DMS153 treated with DMSO at 0.1 percent for 48 hours (cell line): ENCODE data around the gene NDUFAF7.
"Not testable (repeated sequence)": the region's sequence is repeated elsewhere in the genome, so short reads cannot be mapped to it uniquely, and the experiment has no call there.

ENCODE experiments used
- DNase-seq: peaks from one replicate; lab custom pipeline; 2025; ENCODE audit not compliant: unreplicated experiment; lab: John Stamatoyannopoulos, UW

Gene NDUFAF7, protein sequence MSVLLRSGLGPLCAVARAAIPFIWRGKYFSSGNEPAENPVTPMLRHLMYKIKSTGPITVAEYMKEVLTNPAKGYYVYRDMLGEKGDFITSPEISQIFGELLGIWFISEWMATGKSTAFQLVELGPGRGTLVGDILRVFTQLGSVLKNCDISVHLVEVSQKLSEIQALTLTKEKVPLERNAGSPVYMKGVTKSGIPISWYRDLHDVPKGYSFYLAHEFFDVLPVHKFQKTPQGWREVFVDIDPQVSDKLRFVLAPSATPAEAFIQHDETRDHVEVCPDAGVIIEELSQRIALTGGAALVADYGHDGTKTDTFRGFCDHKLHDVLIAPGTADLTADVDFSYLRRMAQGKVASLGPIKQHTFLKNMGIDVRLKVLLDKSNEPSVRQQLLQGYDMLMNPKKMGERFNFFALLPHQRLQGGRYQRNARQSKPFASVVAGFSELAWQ

DNA sequence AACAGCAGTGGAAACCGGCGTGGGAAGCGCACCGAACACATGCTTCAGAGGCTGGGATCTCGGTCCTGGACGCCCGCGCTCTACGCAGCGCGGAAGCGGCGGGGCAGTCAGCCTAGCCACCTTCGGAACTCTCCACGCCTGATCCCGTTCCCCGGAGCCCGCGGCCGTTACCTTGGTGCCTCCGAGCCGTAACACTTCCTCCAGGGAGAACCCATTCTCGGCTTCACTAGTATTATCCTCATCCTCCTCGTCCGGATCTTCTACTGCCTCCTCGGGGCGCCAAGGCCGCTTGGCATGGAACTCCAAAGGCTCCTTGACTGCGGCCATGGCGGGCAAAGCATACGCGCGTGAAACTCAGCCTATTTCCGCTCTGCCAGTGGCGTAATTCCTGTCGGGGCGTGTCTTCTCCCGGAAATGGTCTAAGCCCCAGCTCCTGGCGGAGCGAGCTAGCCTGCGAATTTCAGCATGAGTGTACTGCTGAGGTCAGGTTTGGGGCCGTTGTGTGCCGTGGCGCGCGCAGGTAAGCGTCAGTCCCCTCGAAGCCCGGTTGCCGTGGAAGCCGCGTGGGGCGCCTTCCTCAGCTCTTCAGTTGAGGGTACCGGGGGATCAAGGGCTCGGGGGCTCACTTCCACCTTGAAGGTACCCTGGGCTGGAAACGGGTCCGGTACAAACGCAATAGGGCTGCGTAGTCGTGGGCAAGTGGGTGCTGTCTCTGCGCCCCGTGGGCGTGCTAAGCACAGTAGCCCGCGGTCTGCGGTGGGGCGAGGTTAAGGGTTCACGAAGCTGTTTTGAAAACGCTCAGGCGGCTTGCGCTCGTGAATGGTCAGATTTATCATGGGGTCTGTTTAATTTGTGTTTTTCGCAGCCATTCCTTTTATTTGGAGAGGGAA, at the start of gene NDUFAF7, which contains the start of gene CEBPZ:
Gene NDUFAF7, plus strand, starts transcription at position 418 of the 890 bp plus-strand sequence. Its CDS starts 48 bp downstream, at position 466.
Gene CEBPZ, minus strand, starts transcription at position 356 of the 890 bp plus-strand sequence. Its CDS starts 29 bp downstream, at position 327.
- peak; percentile 86 for DNase-seq

DNA sequence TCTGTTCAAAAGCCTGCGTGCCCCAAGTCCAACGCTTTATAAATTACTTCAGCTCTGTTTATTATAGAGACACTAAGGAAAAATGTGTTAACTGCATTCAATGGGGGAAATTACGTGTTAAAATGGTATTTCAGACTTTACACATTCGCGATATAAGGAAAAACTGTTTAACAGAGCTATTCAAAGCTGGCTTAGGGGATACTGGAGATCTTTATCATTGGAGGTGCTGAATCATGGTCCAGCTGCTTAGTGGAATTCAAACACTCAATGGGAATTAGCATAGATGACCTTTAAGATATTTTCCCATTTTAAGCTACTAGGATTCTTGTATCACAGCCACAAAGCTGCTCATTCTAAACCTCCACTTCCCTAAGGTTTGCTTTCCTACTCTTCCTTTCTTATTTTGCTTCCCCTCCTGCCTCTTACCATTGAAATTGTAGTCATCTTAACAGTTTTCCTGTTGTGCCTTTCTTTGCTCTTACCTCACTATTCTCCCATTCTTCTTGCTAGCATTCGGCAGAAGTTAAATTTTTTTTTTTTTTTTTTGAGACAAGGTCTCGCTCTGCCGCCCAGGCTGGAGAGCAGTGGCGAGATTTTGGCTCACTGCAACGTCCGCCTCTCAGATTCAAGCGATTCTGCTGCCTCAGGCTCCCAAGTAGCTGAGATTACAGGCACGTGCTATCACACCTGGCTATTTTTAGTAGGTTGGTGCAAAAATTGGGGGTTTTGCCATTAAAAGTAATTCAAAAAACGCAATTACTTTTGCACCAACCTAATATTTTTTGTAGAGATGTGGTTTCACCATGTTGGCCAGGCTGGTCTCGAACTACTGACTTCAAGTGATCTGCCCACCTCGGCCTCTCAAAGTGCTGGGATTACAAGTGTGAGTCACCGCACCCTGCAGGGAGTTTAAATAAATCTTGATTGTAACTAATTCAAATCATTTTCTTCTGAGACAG, 49.5 kb upstream of the NDUFAF7 start:
- no peak for DNase-seq

DNA sequence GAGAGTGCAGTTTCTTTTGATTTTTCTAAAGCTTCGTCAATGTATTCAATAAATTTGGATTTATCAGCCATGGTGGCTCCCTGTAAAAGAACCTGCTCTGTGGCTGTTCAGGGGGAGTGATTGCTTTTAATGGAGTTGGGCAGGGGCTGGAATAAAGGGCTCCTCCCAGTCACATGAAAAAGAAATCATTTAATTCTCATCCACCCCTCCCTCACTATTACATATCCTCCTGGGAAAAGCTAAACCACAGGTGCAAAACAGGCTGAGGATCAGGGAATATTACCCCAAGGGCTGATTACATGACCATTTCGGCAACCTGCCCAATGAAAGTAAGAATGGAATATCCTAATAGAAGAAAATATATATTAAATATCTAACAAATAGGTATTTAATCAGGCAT, 42.9 kb upstream of the NDUFAF7 start, which contains the start of gene SULT6B1:
Gene SULT6B1, minus strand, starts transcription at position 101 of the 400 bp plus-strand sequence. Its CDS starts 30 bp downstream, at position 71.
- no peak for DNase-seq

DNA sequence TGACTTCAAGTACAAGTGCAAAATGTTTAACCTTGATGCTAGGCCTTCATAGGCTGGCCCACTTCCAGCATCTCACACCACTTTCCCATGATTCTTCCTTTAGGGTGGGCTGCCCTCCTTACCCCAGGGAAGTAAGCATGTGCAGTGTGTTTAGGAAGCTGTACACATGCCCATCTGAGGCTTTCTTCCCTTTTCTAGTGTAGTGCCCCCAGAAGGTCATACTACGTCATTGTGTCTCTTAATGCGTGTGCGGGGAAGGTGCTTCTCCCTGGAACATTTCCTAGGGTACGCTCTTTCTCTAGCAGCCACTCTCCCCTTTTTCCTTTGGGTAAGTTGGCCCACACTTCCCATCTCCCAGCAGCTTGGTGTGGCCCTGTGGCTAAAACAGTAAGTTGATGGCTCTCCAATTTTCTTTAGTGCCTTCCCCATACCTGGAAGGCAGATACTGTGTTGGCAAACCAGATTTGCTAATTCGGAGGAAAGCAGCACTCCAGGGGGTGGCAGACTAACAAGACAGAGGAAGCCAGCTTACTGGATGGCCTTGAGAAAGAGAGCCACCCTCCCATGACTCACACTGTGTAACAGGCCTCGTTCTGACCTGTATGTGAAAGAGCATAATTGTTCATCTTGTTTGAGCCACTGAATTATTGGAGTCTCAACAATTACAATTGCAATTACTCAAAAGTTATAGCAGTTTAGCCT, 41.9 kb upstream of the NDUFAF7 start:
- DNase-seq = no peak

DNA sequence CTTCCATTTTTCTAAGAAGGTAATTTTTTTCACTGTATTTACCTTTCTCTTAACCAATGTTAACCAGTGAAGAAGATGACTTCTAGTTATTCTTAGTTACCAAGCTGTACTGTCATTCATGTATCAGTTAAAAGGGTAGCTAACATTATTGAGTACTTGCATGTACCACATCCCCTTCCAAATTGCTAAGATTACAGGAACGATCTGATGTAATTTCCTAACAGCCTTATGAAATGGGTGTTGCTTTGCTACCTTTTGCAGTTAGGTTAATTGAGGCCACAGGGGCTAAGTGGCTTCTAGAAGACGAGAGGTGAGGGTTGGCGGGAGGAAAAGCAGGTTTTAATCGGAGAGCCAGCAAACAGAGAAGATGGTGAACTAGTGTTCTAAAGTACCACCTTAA, 41.2 kb upstream of the NDUFAF7 start:
- DNase-seq = no peak

DNA sequence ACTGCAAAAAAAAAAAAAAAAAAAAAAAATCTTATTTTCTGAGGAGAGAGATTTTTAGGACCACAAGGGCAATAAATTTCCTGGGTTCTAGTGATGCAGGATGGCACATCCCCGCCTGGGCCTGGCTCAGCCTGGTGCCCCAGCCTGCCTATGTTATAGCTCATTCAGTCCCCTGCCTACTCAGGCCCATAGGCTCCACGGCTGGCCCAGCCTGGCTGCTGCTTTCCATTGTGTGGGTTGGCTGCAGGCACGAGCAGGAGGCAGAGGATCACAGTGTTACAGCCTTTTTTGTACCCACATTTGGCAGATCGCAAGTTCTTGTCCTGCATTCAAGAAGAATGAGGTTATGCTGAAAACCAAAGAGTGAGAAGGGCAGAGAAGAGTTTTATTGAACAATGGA, 40.2 kb upstream of the NDUFAF7 start:
- no peak for DNase-seq

DNA sequence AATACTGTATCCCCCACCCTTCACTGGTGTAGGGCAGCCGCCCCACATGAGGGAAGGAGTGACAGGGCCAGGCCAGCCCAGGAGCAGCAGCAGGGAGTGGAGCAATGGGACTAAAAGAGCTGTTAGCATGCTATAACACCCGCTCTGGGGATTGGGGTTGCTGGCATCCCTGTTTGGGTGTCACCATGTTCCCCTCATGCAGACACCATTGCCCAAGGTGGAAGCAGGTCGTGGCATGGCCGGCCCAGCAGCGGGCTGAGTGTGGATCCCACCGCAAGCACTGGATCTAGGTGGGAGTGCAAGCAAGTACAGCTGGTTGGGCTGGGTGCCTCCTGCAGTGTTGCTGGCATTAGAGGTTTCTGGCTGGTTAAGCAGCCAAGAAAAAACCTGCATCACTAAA, 39.7 kb upstream of the NDUFAF7 start:
- no peak for DNase-seq

DNA sequence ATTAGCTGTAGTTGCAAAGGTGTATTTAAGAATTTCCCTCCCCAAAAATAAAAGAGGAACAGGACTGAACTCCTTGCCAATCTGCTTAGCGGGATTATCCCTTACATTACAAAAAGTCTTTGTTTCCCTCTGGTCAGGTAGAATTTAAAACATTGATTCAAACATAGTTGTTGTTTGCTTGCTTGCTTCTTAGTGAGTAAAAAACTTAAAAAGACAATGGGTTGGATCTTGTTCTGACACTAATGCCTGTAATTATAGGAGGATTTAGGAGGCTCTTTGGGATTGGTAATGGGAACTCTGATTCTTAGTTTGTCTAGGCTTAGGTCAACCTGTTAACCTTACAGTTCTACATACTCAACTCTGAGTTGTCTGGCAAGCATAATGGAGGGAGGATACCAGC, 38.9 kb upstream of the NDUFAF7 start:
- no peak for DNase-seq

DNA sequence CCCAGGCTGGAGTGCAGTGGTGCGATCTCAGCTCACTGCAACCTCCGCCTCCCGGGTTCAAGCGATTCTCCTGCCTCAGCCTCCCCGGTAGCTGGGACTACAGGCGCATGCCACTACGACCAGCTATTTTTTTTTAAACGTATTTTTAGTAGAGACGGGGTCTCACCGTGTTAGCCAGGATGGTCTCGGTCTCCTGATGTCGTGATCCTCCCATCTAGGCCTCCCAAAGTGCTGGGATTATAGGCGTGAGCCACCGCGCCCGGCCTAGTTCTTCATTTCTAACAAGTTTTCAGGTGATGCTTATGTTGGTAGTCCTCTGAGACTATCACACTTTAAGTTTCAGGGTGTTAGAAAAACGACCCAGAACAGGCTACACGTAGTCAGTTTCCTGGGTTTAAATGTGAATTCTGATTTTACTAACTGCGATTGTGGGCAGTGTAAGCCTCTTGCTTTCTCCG, 35.6 kb upstream of the NDUFAF7 start:
- DNase-seq = not testable (repeated sequence)

DNA sequence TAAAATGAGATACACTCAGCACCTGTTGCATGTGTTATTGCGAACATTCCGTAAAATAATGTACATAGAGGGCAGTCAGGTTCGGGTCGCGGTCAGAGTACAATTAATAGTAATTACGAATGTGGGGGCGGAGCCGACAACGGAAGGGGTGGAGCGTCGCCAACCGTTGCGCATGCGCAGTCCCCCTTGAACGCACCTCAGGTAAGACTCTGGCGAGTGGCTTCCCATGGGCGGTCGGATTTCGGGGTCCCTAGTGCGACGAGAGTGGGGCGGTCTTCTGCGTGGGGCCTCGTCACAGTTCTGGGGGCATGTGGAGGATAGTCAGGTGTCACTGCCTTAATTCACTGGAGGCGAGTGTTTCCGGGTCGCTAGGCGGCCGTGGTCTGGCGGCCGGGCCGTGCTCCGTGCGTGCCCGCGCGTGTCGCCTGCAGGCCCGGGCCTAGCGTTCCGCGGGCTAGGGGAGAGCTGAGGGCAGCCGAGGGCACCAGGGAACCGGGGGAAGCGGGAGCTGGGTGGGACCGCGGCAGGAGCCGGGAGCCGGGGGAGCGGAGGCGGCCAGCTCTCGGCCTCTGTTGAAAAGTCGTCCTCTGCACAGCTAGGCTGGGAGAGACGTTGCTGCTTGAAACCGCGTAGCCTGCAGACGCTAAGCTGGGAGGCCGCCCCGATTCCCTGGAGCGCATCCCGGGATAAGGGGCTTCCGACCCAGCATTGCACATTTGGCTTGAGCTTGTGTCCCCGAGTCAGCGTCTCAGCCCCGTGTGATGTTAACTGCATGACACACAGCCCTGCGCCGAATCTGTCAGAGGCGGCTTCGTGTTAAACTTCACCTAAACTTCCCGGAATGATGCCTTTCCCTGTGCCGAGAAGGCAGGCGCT, 34.9 kb upstream of the NDUFAF7 start, which contains the start of gene CEBPZOS:
Gene CEBPZOS, plus strand, starts transcription at position 177 of the 876 bp plus-strand sequence. CDS start 3,209 bp downstream, outside the sequence.
- DNase-seq = peak; percentile 65

DNA sequence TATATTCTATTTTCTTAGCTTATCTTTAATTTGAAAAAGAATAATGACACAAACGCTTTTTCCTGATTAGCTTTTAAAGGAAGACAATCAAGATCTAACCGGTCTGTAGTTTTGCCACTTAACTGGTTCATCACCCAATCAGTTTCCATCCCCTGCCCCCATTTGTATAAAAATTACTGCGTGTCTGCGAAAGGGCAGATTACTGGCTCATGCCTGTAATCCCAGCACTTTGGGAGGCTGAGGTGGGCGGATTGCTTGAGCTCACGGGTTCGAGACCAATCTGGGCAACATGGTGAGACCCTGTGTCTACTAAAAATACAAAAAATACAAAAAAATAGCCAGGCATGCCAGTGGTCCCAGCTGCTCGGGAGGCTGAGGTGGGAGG, 32.8 kb upstream of the NDUFAF7 start:
- DNase-seq = no peak

DNA sequence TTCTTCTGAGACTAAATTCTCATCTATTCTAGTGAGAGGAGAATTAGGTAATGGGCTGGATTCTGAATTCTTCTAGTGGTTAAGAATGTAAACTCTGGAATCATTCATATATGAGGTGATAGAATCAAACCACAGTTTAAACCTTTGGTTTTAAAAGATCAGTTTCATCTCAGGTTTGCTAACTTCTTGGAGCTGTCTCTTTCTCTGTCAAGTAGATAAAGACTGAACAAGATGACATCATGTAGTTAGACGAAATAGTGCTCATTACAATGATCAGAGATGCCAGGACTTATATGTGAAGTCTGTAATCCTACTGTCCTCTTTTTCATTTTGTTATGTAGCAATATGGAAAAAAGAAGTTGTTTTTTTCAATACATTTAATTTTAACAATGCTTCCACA, 30.2 kb upstream of the NDUFAF7 start:
- DNase-seq = no peak

DNA sequence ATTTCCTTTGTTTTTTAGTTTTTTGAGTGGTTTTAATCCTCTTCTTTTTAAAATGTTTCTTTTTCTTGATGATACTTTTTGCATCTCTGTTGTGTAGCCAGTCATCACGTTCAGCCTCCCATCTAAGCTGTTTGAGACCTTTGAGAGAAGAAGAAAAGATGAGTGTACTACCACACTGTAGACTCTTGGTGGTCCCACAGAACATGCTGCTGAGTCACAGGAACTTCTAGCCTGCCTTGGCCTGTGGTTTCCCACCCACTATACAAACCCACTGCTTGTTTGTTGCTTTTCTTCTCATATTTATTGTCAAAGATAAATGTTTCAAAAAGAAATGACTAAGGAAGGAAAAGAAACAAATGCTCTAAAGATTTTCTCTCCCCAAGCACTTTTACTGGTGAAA, 29.7 kb upstream of the NDUFAF7 start:
- no peak for DNase-seq

DNA sequence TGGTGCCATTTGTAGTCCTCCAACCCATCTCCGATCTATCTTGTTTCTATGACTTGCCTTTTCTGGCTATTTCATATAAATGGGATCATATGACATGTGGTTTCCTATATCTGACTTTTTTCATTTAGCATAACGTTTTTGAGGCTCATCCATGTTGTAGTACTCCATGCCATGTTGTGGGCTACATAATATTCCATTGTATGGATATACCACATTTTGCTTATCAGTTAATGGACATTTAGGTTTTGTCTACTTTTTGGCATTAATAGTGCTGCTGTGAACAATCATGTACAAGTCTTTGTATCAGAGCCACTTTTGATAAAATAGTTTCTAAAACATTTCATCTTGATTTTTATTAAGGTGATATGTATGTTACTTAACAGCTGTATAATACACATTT, 27.8 kb upstream of the NDUFAF7 start:
- no peak for DNase-seq

DNA sequence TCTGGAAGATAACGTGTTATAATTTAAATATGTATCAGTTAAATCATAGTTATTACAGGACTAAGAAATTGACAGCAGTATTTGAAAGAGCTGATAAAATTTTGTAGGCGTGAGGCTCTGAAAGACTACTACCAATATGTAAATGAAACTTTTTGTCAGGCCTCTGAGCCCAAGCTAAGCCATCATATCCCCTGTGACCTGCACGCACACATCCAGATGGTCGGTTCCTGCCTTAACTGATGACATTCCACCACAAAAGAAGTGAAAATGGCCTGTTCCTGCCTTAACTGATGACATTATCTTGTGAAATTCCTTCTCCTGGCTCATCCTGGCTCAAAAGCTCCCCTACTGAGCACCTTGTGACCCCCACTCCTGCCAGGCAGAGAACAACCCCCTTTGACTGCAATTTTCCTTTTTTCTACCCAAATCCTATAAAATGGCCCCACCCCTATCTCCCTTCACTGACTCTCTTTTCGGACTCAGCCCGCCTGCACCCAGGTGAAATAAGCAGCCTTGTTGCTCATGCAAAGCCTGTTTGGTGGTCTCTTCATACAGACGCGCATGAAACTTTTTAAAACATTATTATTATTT, 26.3 kb upstream of the NDUFAF7 start:
- DNase-seq = not testable (repeated sequence)

DNA sequence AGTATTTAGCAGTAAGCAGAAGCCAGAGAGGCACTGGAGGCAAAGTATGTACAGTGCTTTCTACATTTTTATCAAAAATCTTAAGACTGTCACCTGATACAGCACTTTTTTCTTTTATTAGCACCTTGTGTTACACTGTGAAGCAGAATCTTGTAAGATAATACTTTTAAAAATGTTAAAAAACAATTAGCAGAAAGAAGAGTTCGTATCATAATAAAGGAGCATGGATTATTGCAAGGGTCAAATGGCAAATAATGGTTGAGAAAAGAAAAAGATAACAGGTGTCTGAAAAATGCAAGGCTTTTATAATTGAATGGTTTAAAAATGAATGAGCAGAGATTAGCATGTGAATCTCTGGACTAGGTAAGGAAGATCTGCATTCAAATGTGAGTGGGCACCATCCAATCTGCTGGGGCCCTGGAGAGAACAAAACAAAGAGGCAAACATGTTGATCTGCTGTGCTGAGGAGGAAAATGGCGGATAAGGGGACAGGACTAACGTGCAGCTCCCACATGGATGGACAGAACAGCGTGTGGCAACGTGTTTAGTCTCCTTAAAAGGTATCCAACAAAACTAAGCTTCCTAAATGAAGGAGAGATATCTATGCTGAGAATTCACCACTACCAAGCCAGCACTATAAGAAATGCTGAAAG, 25.6 kb upstream of the NDUFAF7 start:
- DNase-seq = no peak

DNA sequence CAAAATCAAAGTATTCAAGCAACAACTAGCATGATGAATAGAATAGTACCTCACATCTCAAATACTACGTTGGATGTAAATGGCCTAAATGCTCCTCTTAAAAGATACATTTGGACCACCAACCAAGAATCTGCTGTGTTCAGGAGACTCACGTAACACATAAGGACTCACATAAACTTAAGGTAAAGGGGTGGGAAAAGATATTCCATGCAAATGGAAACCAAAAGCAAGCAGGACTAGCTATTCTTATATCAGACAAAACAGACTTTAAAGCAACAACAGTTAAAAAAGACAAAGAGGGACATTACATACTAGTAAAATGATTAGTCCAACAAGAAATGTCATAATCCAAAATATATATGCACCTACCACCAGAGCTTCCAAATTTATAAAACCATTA, 24.7 kb upstream of the NDUFAF7 start:
- not testable (repeated sequence) for DNase-seq

DNA sequence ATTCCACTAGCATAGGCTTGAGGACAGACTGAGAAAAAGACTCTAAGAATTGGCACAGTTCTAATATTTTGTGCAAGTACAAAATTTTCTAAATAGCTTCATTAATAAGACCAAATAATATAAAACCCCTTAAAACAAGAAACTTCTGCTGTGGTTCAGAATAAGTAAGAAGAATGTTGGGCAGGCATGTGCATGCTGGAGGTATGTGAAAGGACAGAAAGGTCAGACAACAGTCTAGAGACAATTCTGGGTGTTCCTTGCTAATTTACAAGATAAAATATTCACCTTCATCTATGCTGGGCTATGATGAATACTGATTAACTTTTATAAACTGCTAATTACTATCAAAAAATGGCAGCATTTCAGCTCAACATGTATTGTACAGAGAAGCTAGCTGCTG, 20.2 kb upstream of the NDUFAF7 start:
- DNase-seq = no peak
